ENCODE data around the gene SMOC2. TPM values are rescaled to one million over a fixed set of nuclear protein-coding genes. Genes with fewer than 3 reads are reported as not detected.

The SMOC2 gene
- total and polyA plus RNA-seq, 2 experiments from 2014 or later = 1.9 to 3.2 TPM

DNA sequence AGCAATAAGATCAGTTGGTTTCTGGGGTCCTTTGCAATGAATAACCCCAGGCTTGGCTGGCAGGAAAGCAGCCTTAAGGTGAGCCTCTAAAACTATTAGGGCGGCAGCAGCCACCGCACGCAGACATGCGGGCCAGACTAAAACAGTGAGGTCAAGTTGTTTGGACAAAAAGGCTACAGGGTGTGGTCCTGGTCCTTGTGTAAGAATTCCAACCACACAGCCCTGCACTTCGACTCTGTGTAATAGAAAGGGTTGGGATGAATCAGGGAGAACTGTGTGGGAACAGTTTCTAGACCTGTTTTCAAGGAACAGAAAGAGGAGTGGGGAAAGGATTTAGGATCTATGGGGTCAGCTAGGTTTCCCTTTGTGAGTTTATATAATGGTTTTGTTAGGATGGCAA, 237.6 kb downstream of the SMOC2 start:
- TF ChIP-seq, protein P1, sequence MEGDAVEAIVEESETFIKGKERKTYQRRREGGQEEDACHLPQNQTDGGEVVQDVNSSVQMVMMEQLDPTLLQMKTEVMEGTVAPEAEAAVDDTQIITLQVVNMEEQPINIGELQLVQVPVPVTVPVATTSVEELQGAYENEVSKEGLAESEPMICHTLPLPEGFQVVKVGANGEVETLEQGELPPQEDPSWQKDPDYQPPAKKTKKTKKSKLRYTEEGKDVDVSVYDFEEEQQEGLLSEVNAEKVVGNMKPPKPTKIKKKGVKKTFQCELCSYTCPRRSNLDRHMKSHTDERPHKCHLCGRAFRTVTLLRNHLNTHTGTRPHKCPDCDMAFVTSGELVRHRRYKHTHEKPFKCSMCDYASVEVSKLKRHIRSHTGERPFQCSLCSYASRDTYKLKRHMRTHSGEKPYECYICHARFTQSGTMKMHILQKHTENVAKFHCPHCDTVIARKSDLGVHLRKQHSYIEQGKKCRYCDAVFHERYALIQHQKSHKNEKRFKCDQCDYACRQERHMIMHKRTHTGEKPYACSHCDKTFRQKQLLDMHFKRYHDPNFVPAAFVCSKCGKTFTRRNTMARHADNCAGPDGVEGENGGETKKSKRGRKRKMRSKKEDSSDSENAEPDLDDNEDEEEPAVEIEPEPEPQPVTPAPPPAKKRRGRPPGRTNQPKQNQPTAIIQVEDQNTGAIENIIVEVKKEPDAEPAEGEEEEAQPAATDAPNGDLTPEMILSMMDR (IDR thresholded peaks at IDR 0.05; ENCODE audit: low read depth, low read length) = no peak
- no peak for DNase-seq (ENCODE audit: low read depth in 1 of 2, low spot score in 1 of 2)

DNA sequence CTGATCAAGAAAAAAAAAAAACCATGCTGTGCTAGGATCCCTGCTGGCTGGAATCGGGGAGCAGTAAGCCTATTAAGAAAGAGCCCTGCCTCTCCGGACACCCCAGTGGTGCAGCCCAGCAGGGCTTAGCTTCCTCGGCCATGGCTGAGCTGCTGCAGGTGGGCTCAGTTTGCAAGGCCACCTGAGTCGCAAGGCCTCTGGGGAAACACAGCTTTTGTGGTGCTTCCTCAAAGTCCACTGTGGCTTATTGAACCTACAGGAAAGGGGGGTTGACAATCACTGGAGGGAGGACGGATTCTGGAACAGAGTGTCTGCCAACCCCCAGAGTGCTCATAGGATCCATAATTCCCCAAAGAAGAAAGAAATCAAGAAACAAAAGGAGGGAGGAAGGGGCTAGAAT, 240.8 kb downstream of the SMOC2 start:
- DNase-seq (ENCODE audit: low read depth in 1 of 2, low spot score in 1 of 2) = no peak
- H3K36me3 ChIP-seq = no peaks in the 10 kb centered on the region
- no peak overlapping the region for H3K4me3 ChIP-seq
- no peaks in the 10 kb centered on the region for H3K4me1 ChIP-seq (ENCODE audit: low read depth)
- H3K9me3 ChIP-seq (ENCODE audit: low read depth) = no peaks in the 10 kb centered on the region
- no peaks in the 10 kb centered on the region for H3K27me3 ChIP-seq
- no peak overlapping the region for H3K27ac ChIP-seq
- TF ChIP-seq, protein P1 (IDR thresholded peaks at IDR 0.05; ENCODE audit: low read depth, low read length) = no peak

More for the DNA sequence above, 237.6 kb downstream of the SMOC2 start:
- no peaks in the 10 kb centered on the region for H3K4me1 ChIP-seq (ENCODE audit: low read depth)
- H3K27me3 ChIP-seq = no peaks in the 10 kb centered on the region
- H3K4me3 ChIP-seq = no peak overlapping the region
- no peak overlapping the region for H3K27ac ChIP-seq
- no peaks in the 10 kb centered on the region for H3K36me3 ChIP-seq
- no peaks in the 10 kb centered on the region for H3K9me3 ChIP-seq (ENCODE audit: low read depth)

DNA sequence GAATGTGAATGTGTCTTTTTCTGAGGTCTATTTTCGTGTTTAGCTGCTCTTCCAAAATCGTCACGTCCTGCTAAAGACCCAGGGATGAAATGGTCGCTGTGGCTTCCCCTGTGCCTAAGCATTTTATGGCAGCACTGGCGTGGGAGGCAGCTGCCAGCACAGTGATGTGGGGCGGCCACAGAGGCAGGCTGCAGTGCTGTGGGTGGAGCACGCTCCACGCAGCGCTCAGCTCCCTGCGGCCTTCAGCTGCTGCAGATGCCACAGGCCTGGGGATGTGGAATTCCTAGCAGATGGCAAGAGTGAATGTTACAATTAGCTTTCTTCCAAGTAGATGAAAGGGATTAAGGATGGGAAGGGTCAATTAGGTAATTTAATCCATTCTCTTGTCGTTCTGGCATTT, 242.6 kb downstream of the SMOC2 start:
- H3K4me1 ChIP-seq (ENCODE audit: low read depth) = no peaks in the 10 kb centered on the region
- H3K4me3 ChIP-seq = no peak overlapping the region
- no peak overlapping the region for H3K27ac ChIP-seq
- H3K27me3 ChIP-seq = no peaks in the 10 kb centered on the region
- H3K36me3 ChIP-seq = no peaks in the 10 kb centered on the region
- DNase-seq (ENCODE audit: low read depth in 1 of 2, low spot score in 1 of 2) = no peak
- H3K9me3 ChIP-seq (ENCODE audit: low read depth) = no peaks in the 10 kb centered on the region
- TF ChIP-seq, protein P1 (IDR thresholded peaks at IDR 0.05; ENCODE audit: low read depth, low read length) = no peak

DNA sequence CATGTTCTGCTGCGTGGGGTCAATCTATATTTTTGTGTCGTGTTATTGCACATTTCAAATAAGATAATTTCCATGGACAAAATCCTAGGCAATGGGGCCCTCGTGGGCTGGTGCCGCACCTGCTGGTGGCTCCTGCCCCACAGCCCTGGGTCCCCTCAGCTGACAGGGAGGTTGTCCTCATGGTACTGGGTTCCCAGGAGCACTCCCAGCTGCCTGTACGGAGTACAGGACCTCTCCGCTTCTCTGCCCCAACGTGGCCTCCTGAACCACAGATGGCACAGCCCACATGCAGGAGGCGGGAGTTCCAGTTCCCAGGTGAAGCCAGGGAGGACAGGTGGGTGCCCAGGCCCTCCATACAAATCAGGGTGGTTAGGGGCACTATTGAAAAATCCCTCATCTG, 243.5 kb downstream of the SMOC2 start:
- no peaks in the 10 kb centered on the region for H3K36me3 ChIP-seq
- no peaks in the 10 kb centered on the region for H3K9me3 ChIP-seq (ENCODE audit: low read depth)
- DNase-seq (ENCODE audit: low read depth in 1 of 2, low spot score in 1 of 2) = no peak
- no peak overlapping the region for H3K27ac ChIP-seq
- no peaks in the 10 kb centered on the region for H3K4me1 ChIP-seq (ENCODE audit: low read depth)
- H3K4me3 ChIP-seq = no peak overlapping the region
- TF ChIP-seq, protein P1 (IDR thresholded peaks at IDR 0.05; ENCODE audit: low read depth, low read length) = no peak
- H3K27me3 ChIP-seq = no peaks in the 10 kb centered on the region

DNA sequence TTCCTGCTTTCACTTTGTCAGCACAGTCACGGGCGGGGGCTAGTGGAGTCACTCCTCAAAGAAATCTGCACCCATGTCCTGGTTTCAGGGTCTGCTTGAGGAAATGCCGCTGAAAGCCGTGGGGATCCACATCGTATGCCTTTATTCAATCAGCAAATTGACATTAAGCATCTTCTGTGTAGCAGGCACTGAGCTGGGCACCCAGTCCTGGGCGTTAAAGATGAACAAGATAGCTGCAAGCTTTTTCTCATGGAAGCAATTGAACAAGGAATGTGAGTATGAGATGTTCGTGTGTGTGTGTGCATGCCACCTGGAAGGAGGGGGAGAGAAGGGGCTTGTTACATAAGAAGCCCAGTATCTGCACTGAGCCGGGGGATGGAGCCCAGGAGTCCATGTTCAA, 243.9 kb downstream of the SMOC2 start:
- no peaks in the 10 kb centered on the region for H3K27me3 ChIP-seq
- no peak overlapping the region for H3K4me3 ChIP-seq
- DNase-seq (ENCODE audit: low read depth in 1 of 2, low spot score in 1 of 2) = no peak
- no peak overlapping the region for H3K27ac ChIP-seq
- TF ChIP-seq, protein P1 (IDR thresholded peaks at IDR 0.05; ENCODE audit: low read depth, low read length) = no peak
- H3K4me1 ChIP-seq (ENCODE audit: low read depth) = no peaks in the 10 kb centered on the region
- H3K9me3 ChIP-seq (ENCODE audit: low read depth) = no peaks in the 10 kb centered on the region
- H3K36me3 ChIP-seq = no peaks in the 10 kb centered on the region

Data from cardiac muscle cell (in vitro differentiated cells and primary cell).